GM19351 (cell line): ENCODE results near the gene CABP4.

Experiments used
- ATAC-seq: cut with Tn5 transposase; IDR thresholded peaks from one replicate; pipeline ENCODE4 v1.9.1; 2021; ENCODE audit warnings: mild to moderate bottlenecking, moderate library complexity; ENCODE audit not compliant: unreplicated experiment

Gene CABP4

DNA sequence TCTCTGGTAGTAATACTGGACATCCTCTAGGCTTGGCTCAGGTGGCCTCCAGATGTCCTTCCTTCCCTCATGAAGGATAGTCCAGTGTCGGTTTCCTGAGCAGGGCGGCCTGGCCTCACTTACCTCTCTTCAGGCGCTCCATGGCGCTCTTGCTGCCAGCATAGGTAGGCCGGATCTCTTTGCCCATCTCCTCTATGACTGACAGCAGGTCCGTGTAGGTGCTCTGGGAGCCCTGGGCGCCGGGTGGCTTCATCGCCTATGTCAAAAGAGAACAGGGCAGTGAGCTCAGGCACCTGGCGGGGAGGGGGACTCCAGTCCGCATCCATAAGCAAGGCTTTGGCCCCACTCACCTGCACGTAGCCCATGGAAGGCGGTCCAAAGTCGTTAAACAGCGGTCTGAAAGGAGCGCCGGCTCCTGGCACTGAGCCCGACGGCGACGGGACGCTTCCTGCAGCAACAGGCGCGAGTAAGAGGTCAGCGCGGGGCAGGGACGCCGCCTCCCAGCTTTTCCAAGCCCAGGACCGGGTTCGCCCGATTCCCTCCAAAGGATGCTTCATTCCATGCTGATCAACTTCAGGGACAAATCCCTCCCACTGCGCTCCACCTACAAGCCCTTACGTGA lies 52.2 kb downstream of the CABP4 start:
- ATAC-seq = no peak

DNA sequence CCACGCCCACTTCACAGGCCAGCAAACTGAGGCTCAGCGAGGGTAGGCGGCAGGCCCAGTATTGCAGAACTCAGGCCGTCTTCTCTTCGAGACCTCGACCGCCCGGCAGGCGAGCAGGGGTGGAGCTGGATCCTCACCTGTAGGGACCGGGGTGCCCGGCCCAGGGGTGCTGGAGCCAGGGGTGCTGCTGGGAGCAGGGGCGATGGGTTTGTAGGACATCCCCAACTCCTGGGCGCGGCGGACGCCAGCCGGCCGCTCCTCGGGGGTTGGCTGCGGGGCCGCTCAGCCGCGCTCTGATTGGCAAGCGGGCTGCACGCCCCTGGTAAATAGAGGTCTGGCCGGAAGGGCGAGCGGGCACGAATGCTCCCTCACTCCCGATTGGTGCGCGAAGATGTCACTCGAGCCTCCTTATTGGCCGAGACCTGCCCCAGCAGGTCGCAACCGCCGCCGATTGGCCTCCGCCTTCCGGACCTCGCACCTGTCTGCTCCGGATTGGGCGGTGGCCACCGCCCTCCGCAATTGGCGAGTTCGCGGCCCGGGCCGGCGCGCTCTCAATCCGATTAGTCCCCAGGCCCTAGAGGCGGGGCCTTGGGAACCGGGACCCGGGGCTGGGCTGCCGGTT lies 52.8 kb downstream of the CABP4 start, which contains the start of gene CDK2AP2:
Gene CDK2AP2, minus strand, starts transcription at position 299 of the 622 bp plus-strand sequence. Its CDS starts 80 bp downstream, at position 219.
- peak; percentile 71 for ATAC-seq

DNA sequence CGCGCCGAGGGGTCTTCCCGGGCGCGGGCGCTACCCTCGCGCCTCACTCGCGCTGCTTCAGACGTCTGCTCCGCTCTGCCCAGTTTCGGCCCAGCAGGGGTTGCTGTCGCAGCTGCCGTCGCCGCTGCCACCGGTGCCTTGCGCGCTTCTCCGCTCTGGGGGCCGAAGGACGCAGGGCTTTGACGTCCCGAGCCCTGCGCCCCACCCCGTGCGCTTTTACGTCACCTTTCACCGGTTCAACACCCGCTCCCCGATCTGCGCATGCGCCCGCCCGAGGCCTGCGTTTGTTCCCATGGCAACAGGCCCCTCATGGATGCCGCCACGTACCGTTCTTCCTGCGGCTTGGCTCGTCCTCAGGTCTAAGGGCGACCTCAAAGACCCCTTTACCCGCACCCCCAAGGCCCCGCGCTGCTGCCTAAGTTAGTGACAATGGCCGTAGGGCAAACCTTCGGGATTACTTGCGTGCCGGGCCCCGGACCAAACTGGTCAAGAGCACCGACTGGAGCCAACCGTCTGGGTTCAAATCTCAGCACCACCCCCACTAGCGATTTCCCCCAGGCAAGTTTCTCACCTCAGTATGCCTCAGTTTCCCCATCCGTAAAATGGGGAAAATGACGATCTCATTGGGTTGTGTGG lies 53.5 kb downstream of the CABP4 start:
- peak; percentile 38 for ATAC-seq

DNA sequence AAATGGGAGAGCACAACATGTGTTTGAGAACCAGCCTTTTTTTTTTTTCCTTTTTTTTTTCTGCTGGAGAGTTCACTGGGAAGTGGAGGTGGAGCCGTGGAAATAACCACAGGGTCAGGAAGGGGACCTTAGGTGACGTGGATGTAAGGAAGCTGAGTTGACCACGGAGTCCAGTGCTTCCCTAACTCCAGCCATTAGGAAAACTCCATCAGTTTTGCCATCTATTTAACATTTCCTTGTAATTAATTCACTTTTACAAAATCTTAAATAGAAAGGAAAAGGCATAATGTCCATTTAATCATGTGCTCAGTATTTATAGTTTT lies 54.8 kb downstream of the CABP4 start:
- no peak for ATAC-seq
